Measurements from ENCODE around the gene CD2.

CD2 gene

DNA sequence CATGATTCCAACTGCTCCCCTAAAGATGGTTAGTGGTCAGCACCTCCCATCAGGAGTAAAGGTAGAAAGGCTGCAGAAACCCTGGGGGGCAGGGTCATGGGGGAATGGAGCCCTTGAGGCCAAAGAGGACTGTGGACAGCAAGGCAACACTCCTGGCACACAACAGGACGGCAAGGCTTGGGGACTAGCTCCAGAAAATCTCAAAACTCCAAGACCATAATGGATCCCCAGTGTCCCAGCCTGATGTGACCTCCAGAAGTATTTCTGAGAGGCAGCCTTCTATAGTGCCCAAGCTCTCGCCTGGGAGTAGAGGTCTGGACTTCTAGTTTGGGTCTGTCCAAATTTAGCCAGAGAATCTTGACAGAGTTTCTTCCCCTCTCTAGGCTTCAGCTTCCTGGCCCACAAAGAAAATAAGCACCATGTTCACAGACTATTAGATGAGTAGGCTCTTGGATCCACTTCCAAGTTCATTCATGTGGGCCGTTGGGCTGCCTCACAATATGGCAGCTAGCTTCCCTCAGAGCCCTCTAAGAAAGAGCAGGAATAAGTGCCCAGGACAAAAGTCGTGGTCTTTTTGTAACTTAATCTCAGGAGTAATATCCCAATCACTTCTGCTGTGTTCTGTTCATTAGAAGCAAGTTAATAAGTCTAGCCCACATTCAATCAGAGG is 6.9 kb downstream of the CD2 start:
- DNase-seq: no peak

DNA sequence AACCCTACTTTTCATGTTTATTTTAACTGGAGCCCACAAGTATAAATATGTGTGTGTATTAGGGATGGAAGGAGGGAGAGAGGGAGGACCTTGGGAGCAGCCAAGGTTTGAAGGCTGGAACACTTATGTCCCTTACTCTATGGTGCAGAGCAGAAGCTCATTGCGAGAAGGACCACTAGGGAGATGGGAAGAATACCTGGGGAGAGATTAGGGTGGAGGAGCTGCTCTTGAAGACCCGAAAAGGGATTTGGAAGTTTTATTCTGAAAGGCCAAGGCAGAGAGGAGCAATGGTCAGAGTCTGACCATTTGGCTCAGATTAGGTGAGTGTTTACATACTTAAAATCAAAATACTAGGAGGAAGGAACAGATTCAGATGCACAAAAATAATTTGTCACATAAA is 8.1 kb downstream of the CD2 start:
- no peak for DNase-seq

DNA sequence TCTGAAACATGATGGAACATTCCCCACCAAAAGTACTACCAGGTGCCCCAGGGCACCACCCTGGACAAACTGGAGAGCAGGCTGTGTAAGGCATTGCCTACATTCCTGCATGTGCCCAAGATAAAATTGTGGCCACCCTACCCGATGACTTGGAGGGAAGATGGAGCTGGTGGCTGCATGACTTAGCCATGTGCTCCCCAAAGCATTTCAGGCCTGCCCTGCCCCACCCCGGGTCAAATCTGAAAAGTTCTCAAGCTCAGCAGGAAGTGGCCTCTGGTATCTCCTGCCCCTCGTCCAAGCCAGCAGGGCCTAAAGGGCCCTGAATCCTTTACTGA is 8.5 kb downstream of the CD2 start:
- peak; percentile 37 for DNase-seq

DNA sequence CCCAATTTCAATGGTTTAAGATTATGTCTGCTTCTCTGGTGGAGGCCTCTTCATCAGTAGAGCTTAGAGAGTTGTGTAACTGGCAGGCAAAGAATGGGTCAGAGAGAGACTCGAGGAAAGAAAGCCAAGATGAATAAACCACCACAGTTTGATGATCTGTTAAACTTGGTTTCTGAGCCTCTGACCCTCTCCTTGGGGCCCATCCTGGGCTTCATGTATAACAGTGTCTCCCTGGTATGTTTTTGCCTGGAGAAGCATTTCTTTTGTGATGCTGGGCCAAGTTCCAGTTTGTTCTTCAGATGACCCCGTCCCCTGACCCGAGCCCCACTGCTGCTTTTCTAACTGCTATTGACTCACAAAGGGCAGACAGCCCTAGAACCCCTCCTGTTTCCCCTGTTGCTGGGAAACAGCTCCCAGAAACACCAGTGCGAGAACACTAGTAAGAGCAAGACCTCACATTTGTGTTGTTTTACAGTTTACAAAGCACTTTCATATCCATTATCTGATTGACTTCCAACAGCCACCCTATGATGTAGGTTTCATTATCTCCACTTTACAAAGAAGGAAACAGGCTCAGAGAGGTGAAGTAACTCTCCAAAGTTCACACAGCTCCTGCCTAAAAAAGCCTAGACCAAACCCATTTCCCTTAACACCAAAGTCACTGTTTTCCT is 9.0 kb downstream of the CD2 start:
- peak; percentile 24 for DNase-seq

DNA sequence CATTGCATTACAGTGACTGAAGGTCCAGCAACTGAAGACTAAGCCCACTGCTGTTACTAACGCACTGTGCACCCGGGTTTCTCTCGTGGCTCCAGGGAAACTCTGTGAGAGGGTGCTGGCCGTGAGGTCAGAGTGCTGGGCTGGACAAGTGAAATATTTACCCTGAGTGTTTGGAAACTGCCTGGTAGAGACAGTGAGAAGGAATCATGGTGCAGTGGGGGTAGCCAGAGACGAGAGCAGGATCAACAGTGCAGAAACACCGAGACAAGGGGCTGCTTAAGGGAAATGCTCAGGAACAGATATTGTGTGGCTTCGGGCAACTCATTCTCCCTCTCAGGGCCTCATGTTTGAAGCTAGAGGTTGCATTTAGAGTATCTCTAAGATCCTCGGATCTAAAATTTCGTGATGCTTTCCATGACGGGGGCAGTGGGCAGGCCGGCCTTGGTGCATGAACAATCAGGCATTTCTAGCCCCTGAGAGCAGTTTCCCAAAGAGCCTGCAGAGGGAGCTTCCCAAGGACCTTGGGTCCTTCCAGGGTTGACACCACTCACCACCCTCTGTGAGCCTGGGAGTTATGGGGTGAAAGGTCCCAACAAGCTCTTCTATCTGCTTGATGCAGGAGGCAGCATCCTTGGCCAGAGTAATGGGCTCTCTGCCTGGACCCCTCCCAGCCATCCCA is 9.7 kb downstream of the CD2 start:
- peak; percentile 68 for DNase-seq

DNA sequence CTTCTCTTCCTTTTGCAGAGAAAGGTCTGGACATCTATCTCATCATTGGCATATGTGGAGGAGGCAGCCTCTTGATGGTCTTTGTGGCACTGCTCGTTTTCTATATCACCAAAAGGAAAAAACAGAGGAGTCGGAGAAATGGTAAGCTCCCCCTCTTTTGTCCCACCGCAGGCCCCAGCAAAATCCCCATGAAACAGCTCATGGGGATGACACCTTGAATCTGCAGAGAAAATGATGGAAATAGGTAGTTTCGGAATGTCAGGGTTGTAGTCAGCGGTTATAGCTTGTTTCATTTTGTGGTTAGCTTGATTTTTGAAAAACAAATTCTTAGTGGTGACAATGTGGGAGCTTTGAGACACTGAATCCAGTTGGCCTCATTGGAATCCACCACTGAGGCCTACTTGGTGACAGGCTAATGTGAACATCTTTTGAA is 10.3 kb downstream of the CD2 start:
- no peak for DNase-seq

DNA sequence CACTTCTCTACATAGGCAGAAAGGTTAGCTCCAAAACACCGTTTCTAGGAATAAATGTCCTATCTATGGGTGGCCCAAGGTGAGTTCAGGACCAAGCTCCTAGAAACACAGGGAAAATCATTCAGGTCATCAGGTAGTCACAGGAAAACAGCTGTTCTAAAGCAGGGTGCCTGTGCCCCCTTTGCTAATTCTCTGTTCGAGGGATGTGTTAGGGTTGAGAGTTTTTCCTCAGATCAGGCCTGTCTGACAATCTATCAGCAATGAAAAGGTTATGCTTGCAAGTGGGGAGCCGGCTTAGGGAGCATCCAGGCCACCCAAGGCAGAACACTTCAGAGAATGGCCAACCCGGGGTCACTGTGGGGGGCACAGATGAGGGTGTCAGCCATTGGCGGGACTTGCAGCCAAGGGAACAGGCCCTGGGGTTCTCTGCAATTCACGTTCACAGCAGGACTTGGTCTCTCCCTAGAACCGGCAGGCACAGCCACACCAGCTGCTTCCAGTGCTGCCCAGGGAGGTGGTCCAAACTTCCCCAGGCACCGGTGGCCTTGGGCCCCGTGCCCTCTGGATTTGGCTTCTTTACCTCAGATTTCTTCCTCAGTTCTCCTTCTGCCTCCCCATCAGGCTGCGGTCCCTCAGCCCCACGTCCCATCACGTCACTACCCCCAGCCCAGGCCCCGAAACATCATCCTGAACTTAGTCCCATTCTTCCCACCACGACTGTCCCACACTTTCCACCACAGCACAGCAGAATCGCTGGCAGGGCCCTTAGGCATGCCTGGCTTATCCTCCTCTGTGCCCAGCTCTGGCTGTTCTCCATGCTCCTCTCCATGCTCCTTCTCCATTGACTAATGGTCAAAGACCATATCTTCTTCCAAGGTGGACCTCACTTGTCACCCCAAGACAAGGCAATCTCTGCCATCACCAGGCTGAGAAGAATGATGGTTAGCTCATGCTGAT is 11.0 kb downstream of the CD2 start:
- no peak for DNase-seq

DNA sequence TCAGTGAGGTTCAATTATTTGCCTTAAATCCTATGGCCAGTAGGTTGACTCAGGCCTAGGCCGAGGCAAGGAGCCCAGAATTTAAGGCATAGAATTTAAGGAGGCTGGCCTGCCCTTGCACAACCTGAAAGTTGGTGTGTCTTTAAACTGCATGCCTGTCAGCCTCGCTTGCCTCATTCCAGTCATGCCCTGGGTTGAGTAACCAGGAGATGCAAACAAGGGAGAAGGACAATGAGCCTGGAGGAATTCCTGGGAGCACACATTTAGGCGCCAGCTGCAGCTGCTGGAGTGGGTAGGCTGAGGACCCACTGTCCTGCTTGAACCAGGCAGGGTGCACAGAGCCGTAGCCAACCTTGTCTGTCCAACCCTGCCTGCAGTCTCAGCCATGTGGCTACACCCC is 11.7 kb downstream of the CD2 start:
- DNase-seq: no peak

DNA sequence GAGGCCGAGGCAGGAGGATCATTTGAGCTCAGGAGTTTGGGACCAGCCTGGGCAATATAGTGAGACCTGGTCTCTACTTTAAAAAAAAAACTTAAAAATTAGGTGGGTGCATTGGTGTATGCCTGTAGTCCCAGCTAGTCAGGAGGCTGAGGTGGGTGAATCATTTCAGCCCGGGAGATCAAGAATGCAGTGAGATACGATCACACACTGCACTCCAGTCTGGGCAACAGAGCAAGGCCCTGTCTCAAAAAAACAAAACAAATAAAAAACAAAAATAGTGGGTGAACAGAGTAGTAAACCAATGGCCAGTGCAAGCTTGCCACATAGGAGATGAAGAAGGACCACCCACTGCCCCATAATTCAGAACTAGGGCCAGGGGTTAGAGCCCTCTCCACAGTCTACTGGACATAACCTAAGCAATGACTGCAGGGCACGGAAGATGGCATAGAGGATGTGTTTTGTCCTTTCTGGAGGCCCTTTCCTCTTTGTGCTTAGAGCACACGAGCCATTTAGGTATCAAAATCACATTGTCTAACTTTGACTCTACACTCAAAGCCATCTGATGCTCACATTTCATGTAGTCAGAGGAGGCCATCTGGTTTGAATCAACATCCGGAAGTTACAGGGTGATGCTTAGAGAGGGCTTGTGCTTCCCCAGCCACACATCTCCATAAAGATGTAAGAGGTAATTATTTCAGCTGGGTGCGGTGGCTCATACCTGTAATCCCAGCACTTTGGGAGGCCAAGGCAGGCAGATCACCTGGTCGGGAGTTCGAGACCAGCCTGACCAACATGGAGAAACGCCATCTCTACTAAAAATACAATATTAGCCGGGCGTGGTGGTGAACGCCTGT is 12.6 kb downstream of the CD2 start:
- no peak for DNase-seq

DNA sequence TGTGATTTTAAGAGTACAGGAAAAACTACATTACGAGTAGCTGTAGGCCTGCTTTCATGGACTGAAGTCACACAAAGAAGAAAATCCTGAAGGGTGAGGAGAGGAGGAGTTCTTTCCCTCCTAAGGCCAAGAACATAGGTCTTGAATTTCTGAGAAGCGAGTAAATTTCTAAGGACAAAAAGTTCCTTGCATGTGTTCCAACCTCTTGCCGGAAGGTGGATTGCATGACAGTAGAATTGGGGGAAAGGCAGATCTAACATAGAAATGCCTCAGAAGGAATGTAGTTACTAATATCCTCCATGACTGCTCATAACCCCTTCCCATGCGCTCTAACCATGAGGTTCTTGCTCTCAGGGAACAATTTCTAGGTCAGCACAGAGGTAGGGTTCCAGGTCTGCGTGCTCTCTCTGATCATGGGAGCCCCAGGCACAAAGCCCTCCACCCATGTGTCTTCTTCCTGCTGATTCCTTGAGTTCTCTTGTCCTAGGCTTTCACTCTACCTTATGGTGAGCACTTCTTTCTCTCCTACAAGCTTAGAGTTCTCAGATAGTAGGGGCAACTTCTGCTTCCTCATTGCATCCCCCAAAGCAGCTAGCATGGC is 13.7 kb downstream of the CD2 start:
- DNase-seq: no peak

DNA sequence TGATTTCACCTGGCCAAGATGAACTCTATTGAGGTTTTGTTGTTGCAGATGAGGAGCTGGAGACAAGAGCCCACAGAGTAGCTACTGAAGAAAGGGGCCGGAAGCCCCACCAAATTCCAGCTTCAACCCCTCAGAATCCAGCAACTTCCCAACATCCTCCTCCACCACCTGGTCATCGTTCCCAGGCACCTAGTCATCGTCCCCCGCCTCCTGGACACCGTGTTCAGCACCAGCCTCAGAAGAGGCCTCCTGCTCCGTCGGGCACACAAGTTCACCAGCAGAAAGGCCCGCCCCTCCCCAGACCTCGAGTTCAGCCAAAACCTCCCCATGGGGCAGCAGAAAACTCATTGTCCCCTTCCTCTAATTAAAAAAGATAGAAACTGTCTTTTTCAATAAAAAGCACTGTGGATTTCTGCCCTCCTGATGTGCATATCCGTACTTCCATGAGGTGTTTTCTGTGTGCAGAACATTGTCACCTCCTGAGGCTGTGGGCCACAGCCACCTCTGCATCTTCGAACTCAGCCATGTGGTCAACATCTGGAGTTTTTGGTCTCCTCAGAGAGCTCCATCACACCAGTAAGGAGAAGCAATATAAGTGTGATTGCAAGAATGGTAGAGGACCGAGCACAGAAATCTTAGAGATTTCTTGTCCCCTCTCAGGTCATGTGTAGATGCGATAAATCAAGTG is 14.3 kb downstream of the CD2 start:
- no peak for DNase-seq

DNA sequence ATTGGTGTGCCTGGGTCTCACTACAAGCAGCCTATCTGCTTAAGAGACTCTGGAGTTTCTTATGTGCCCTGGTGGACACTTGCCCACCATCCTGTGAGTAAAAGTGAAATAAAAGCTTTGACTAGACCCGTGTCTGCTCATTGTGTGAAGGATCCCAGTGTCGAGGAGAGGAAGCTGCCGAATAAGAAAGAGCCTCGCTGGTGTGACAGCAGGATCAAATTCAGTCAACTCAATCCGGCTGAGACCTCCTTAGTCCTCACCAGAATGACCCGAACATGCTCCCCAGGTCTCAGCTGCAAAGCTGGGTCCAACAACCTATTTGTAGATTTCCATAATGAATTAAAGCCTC is 14.8 kb downstream of the CD2 start:
- no peak for DNase-seq

DNA sequence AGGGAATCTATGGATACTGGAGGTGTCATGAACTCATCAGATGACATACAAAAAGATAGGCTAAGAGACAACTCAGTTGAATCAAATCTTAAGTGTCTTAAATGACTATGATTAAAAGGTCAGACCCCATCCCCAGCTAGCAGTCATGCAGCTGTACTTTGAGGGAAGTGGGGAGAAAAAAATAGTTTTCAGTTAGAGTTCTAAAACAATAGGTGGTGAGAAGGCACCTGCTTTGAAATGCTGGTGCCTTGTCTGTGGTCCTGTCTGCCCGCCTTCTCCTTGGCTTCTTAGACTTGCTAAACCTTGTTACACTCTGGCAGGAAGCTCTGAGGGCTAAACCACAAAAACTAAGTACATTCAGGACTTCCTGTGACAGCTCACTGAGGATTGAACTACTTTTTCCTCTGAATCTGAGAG is 15.3 kb downstream of the CD2 start:
- peak; percentile 69 for DNase-seq

DNA sequence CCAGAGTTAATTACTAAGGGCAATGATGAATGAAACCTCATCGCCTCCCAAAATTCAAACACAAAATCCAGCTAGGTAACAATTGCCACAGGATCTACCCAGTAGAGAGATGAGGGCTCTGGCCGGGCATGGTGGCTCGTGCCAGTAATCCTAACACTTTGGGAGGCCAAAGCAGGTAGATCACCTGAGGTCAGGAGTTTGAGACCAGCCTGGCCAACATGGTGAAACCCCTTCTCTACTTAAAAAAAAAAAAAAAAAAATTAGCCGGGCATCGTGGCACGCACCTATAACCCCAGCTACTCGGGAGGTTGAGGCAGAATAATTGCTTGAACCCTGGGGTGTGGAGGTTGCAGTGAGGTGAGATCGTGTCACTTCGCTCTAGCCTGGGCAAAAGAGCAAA is 15.8 kb downstream of the CD2 start:
- no peak for DNase-seq

DNA sequence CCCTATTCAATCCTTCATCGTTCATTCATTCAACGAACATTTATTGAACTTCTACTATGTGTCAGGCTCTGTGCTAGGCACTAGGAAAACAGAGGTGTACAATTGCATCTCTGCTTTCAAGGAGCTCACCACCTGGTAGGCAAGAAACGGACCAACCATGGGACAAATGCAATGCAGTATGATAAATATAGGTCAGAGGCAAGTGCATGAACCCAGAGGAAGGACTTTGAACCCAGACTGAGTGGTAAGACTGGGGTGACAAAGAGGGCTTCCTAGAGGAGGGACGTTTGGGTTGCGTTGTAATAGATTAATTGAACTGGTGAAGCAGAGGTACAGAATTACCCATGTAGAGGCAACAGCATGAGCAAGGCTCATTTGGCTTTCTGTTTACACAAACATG is 16.4 kb downstream of the CD2 start:
- DNase-seq: no peak

DNA sequence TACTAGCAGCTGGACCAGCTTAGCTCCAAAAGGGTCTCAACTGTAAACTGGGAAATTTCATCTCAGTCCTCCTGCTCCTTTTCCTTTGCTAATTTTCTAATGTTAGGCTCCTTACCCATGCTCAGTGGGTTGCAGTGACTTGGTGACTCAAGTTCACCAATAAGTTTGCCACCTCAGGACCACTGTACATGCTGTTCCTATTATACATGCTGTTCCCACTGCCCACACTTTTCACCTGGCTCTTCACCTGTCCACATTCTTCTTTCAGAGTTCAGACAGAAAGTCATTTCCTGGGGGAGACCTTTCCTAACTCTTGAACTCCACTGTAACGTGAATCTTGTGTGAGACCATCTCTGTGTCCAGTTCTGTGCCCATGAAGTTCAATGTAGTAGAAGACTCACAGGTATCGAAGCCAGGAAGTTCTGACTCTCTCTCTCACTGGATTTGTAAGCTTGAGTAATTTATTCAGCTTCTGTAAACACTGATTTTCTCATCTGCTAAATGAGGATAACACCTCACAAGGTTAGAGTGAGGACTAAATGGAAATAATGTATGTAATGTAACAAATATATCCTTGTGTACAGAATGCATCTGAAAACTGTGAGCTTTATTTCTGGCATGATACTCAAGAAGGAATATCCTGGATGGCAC is 17.9 kb downstream of the CD2 start:
- no peak for DNase-seq

DNA sequence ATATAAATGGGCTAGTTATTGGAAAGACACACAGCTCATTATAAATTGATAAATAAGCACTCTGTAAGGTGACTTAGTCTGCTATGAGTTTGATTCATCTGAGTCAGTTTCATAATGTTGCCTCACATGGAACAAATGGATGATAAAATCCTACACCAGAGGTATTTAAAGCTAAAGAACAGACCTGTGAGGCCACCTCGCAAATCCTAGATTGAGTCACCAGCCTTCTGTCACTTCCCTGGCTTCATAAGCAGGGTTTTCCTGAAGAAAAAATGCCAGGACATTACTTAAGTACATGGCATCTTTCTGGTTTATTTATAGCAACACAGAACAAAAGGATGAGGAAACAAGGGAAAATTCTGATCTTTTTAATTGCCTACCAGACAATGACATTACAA is 18.4 kb downstream of the CD2 start:
- no peak for DNase-seq

DNA sequence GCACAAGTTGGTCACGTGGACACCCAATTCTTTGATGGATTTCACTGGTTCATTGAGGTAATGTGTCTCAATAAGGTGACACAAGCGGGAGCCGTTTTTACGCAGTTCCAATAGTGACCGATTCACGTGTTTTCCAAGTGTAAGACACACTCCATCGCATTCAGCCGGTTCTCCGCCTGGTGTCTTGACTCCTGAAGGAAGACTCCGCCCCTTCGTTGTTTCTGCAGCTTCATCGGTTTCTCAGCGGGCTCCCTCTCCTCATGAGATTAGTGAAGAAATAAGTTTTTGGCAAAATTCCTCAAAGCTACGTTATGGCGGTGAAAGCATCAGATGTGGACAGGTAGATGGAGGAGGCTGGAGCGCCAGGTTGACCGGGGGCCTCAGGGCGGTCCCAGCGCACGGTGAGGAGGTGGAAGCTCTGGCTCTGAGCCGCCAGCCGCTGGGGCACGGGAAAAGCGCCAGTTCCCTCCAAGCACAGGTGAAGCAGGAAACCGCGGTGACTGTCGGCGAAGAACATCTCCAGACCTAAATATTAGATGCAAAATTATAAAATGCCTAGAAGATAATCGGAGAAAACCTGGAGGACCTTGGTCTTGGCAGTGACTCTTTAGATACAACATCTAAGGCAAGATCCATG is 21.0 kb downstream of the CD2 start:
- DNase-seq: no peak

DNA sequence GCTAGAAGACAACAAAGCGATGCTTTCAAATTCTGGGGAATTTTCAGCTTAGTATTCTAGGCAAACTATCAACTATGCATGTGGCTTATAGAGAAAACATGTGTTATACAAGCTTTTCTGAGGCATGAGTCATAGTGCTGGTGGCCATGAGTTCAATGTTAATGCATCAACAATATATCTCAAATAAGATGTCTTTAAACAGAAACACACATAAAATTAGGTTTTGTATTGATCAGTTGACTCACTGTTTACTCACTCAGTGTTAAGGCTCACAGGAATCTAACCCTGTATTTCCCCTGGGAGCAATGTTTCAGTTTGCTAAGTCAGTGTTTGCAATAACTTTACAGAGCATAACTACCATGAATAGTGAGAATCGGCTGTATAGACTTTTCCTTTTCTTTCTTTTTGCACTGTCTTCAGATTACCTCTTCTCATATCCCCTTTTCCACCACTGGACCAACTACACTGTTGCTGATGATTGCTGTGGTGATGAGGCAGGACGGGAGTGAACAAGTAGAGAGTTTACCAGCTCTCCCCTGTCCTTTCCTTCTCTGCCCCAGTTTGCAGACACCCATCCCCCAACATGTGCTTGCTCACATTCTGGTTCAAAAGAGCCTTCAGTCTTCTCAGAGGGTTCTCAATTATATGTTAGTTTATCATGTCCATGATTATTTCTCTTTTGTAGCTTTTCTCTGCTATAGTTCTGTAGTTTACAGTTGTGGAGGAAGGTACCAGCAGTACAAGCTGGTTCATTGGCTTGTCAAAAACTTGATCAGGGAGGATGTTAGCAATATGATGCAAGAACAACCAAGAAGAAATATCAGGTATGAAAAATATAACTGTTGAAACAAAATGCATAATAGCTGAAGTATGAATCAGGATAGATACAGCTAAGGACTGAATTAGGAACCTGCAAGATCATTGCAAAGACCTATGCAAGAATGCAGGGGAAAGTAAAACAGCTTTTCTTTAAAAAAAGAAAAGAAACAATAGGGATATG is 23.9 kb downstream of the CD2 start:
- DNase-seq: no peak

Measured in hematopoietic multipotent progenitor cell treated with erythropoietin and hydrocortisone succinate and interleukin-3 and kit ligand, for 6 days (in vitro differentiated cells).